Colonic mucosa (tissue), 4 donors: Measurements from ENCODE around the gene MAP3K7. TPM values are rescaled to one million over a fixed set of nuclear protein-coding genes. Genes with fewer than 3 reads are reported as not detected.

Experiments used
- DNase-seq: peaks from one replicate; pipeline ENCODE4 v3.0.0-alpha.2; 2020
- H3K27ac ChIP-seq: fragments of 200-600 bp; one replicate; pipeline ENCODE4 v1.8.0; 2021
- H3K27me3 ChIP-seq: fragments of 200-600 bp; one replicate; pipeline ENCODE4 v1.8.0; 2021
- H3K36me3 ChIP-seq: fragments of 200-600 bp; one replicate; pipeline ENCODE4 v1.8.0; 2021
- H3K4me1 ChIP-seq: fragments of 200-600 bp; one replicate; pipeline ENCODE4 v1.8.0; 2021; ENCODE audit warnings: mild to moderate bottlenecking
- H3K4me3 ChIP-seq: fragments of 200-600 bp; one replicate; pipeline ENCODE4 v1.8.0; 2021
- H3K9ac ChIP-seq, 2 donors: one replicate each; pipeline ENCODE4 v1.7.0; 2013; ENCODE audit warnings: control low read depth in 2 of 2, low read depth in 2 of 2, low read length in 2 of 2
- H3K9me3 ChIP-seq: fragments of 200-600 bp; one replicate; pipeline ENCODE4 v1.8.0; 2021
- intact Hi-C: fragments of 100-400 bp; cut with DNase I; formaldehyde crosslinking; loops from one replicate; pipeline ENCODE4 v1.14.1; 2022
- total RNA-seq, 2 donors: library from RNA; stranded (reverse); fragmentation: NEBNext Ultra II Directional in 1 of 2; extraction: Animal tissue kit (Norgen Biotek cat#: 25700) in 1 of 2; gene quantifications; one replicate each; pipeline ENCODE4 v1.2.1, GENCODE V29; 2021
- TF ChIP-seq, protein P1 (sequence below): fragments of 200-600 bp; IDR thresholded peaks from one replicate; pipeline ENCODE4 v1.8.0; 2022; ENCODE audit warnings: antibody characterized with exemption, mild to moderate bottlenecking
- donor health status: healthy.
- donor health status: DM: no; HTN: no; CAD: no.
- donor health status: DM: no; HTN: no; CAD: no.

MAP3K7 gene
- total RNA-seq, 2 donors from 2014 or later: 18.2 to 19.4 TPM

DNA sequence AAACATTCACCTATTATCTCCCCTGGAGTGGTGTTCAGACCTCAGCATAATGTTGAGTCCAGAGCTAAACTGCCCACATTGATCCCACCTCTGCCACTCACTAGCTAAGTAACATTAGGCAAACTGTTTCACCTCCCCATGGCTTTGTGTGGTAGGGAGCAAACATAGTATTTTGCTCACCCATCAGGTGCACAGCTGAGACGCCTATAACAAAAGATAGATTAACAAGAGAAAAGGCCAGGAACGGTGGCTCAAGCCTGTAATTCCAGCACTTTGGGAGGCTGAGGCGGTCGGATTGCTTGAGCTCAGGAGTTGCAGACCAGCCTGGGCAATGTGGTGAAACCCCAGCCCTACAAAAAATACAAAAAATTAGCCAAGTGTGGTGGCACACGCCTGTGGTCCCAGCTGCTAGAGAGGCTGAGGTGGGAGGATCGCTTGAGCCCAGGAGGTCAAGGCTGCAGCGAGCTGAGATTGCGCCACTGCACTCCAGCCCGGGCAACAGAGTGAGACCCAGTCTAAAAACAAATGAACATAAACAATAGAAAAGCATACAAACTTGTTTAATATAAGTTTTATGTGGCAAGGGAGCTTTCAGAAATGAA is 91.6 kb downstream of the MAP3K7 start:
- no peaks in the 10 kb centered on the region for H3K36me3 ChIP-seq
- H3K4me3 ChIP-seq: no peak overlapping the region
- no peaks in the 10 kb centered on the region for H3K4me1 ChIP-seq
- no peak overlapping the region for H3K9ac ChIP-seq
- H3K27ac ChIP-seq: no peak overlapping the region
- intact Hi-C loops: no loop called here
- no peaks in the 10 kb centered on the region for H3K9me3 ChIP-seq
- no peaks in the 10 kb centered on the region for H3K27me3 ChIP-seq
- TF ChIP-seq, protein P1, sequence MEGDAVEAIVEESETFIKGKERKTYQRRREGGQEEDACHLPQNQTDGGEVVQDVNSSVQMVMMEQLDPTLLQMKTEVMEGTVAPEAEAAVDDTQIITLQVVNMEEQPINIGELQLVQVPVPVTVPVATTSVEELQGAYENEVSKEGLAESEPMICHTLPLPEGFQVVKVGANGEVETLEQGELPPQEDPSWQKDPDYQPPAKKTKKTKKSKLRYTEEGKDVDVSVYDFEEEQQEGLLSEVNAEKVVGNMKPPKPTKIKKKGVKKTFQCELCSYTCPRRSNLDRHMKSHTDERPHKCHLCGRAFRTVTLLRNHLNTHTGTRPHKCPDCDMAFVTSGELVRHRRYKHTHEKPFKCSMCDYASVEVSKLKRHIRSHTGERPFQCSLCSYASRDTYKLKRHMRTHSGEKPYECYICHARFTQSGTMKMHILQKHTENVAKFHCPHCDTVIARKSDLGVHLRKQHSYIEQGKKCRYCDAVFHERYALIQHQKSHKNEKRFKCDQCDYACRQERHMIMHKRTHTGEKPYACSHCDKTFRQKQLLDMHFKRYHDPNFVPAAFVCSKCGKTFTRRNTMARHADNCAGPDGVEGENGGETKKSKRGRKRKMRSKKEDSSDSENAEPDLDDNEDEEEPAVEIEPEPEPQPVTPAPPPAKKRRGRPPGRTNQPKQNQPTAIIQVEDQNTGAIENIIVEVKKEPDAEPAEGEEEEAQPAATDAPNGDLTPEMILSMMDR: no peak
- no peak for DNase-seq

DNA sequence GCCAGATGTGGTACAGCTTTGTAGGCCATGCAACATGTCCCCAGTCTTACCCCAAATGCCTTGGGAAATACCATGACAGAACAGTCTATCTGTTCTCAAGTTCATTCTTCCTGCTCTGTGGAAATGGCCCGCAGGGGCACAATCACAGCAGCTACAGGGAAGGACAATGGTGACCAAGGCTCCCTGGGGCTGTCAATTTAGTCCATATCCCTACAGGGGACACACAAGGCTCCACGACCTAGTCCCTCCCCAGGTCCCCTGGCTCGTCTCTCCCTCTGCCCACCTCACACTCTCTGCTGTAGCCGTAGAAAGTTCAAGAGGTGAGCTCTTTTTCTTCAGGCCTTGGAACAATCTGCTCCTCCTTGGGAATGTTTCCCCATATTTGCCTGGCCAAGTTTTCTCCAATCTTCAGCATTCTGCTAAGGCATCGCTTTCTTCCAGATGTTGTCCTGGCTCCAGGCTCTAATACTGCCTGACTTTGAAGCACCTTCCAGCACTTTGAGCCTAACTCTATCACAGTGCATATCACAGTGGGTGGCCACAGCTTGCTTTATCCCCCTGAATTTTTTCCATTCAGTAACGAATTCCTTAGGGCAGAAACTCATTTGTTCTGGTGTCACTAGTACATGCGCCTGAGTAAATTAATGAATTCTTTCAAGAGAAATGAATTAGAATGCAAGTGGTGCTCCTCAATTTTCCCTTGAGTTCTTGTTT is 92.6 kb downstream of the MAP3K7 start:
- Histone ChIP-seq H3K36me3 (no peaks in the 10 kb centered on the region), H3K9me3 (no peaks in the 10 kb centered on the region), H3K27me3 (no peaks in the 10 kb centered on the region), H3K27ac (no peak overlapping the region), H3K9ac (no peak overlapping the region), H3K4me3 (no peak overlapping the region), H3K4me1 (no peaks in the 10 kb centered on the region)
- intact Hi-C loops: no loop called here
- TF ChIP-seq, protein P1: no peak
- no peak for DNase-seq

DNA sequence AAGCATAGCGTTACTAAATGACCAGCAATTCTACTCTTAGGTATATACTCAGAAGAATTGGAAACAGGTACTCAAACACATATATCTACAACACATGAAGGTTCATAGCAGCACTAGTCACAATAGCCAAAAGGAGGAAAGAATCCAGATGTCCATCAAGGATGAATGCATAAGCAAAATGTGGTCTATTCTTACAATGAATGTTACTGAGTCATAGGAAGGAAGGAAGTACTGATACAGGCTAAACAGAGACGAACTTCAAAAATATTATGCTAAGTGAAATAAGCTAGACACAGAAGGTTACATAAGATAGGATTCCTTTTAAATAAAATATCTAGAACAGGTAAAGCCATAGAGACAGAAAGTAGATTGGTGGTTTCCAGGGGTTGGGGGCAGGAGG is 93.5 kb downstream of the MAP3K7 start:
- intact Hi-C loops: no loop called here

DNA sequence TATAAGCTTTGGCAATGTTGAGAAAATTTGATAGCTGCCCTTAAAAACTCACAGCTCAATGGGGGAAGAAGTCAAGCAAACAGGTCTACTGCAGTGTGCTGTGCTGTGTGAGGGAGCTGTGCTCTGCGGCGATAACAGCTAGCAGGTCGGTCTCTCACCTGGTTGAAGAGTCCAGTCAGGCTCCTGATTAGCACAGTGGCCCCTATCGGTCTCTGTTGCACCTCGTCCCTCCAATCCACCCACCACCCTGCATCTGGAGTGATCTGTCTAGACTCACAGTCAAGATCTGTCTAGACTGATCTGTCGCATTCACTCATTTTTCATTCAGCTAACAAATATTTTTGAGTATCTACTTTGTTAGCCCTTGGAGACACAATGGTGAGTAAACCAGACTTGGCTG is 94.1 kb downstream of the MAP3K7 start:
- Histone ChIP-seq H3K27me3 (no peaks in the 10 kb centered on the region), H3K27ac (no peak overlapping the region), H3K9ac (no peak overlapping the region), H3K4me1 (no peaks in the 10 kb centered on the region), H3K9me3 (no peaks in the 10 kb centered on the region), H3K4me3 (no peak overlapping the region), H3K36me3 (no peaks in the 10 kb centered on the region)
- intact Hi-C loops: no loop called here
- TF ChIP-seq, protein P1: no peak
- DNase-seq: no peak

More for the DNA sequence above, 93.5 kb downstream of the MAP3K7 start:
- TF ChIP-seq, protein P1: no peak
- DNase-seq: no peak
- no peak overlapping the region for H3K27ac ChIP-seq
- no peaks in the 10 kb centered on the region for H3K9me3 ChIP-seq
- H3K36me3 ChIP-seq: no peaks in the 10 kb centered on the region
- H3K4me1 ChIP-seq: no peaks in the 10 kb centered on the region
- H3K27me3 ChIP-seq: no peaks in the 10 kb centered on the region
- H3K4me3 ChIP-seq: no peak overlapping the region
- no peak overlapping the region for H3K9ac ChIP-seq

DNA sequence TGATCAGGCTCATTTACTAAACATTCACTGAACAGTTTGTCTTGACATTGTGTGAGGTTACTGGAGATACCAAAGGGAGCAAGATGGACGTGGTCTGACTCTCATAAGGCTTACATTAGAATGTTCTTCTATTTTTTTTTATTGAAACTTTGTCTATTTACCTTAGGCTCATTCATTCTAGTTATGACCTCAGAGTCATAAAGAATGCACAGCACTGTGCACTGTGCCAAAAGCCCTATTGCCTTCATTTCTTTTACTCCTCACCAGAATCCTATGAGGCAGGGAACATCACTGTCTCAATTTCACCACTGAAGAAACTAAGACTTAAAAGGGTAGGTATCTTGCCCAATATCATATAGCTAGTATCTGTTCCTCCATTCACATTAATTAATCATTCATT is 94.5 kb downstream of the MAP3K7 start:
- no peak overlapping the region for H3K4me3 ChIP-seq
- H3K27ac ChIP-seq: no peak overlapping the region
- TF ChIP-seq, protein P1: no peak
- H3K9ac ChIP-seq: no peak overlapping the region
- no peaks in the 10 kb centered on the region for H3K36me3 ChIP-seq
- no peaks in the 10 kb centered on the region for H3K4me1 ChIP-seq
- no peaks in the 10 kb centered on the region for H3K9me3 ChIP-seq
- intact Hi-C loops: no loop called here
- no peaks in the 10 kb centered on the region for H3K27me3 ChIP-seq
- no peak for DNase-seq
